H1 (cell line): ENCODE results near the gene RFFL. TPM values are rescaled to one million over a fixed set of nuclear protein-coding genes. Genes with fewer than 3 reads are reported as not detected.

Experiments used
- CTCF ChIA-PET: fragments of 300-600 bp; sonication (Branson Sonifier 250); formaldehyde crosslinking; loops from one replicate; lab custom pipeline; 2021; ENCODE audit not compliant: partially characterized antibody; lab: Charles Lee
- POLR2A ChIA-PET: fragments of 300-600 bp; sonication (Branson Sonifier 250); formaldehyde crosslinking; loops from one replicate; lab custom pipeline; 2021; ENCODE audit warnings: inconsistent platforms; ENCODE audit not compliant: partially characterized antibody; lab: Charles Lee
- DNase-seq, 2 experiments: peaks; one replicate each; pipeline versions ENCODE4 v3.0.0 to v3.0.0-alpha.2; 2010 to 2022; ENCODE audit warnings: low spot score in 2 of 2, low read depth in 1 of 2, mixed read lengths in 1 of 2
- FAIRE-seq: peaks from 2 replicates; lab custom pipeline; 2011; peaks lifted over from hg19 to GRCh38; lab: Jason Lieb, UNC
- H2AFZ ChIP-seq: 2 replicates; pipeline ENCODE4 v1.8.1; 2012; ENCODE audit warnings: low read length, inconsistent platforms
- H2AK5ac ChIP-seq: 2 replicates; pipeline ENCODE4 v1.6.1; 2013; ENCODE audit warnings: low read depth, low read length
- H2BK120ac ChIP-seq: replicated peaks from 2 replicates; pipeline ENCODE3; 2013; ENCODE audit warnings: low read depth, low read length, inconsistent platforms
- H2BK12ac ChIP-seq: 2 replicates; pipeline ENCODE4 v1.6.1; 2013; ENCODE audit warnings: low read depth, low read length
- H2BK15ac ChIP-seq: 2 replicates; pipeline ENCODE4 v1.6.1; 2013; ENCODE audit warnings: low read length
- H2BK20ac ChIP-seq: 2 replicates; pipeline ENCODE4 v1.6.1; 2013; ENCODE audit warnings: low read length
- H2BK5ac ChIP-seq: 2 replicates; pipeline ENCODE4 v1.6.1; 2013; ENCODE audit warnings: low read depth, low read length
- H3K14ac ChIP-seq: 2 replicates; pipeline ENCODE4 v1.6.1; 2013; ENCODE audit warnings: inconsistent platforms; ENCODE audit not compliant: insufficient read length
- H3K18ac ChIP-seq: 2 replicates; pipeline ENCODE4 v1.6.1; 2013; ENCODE audit warnings: low read length; ENCODE audit errors: extremely low read depth
- H3K23ac ChIP-seq: 2 replicates; pipeline ENCODE4 v1.6.1; 2013; ENCODE audit warnings: inconsistent platforms; ENCODE audit not compliant: insufficient read length
- H3K23me2 ChIP-seq: 2 replicates; pipeline ENCODE4 v1.6.1; 2013; ENCODE audit warnings: low read depth, low read length
- H3K27ac ChIP-seq: 2 replicates; pipeline ENCODE4 v1.6.1; 2011; ENCODE audit warnings: low read depth, low read length, inconsistent platforms
- H3K27me3 ChIP-seq, 4 experiments: replicated peaks in 1 of 4; 1 replicate in 1 of 4; 2 replicates in 3 of 4; pipeline versions ENCODE4 v1.6.1 to v1.8.1; 2011 to 2013; ENCODE audit warnings: low read length in 3 of 4, mild to moderate bottlenecking in 3 of 4, inconsistent platforms in 2 of 4, mixed read lengths in 2 of 4, moderate library complexity in 1 of 4; ENCODE audit not compliant: control insufficient read depth in 3 of 4, insufficient read depth in 3 of 4; ENCODE audit errors: extremely low read depth in 1 of 4
- H3K36me3 ChIP-seq, 4 experiments: 2 replicates each; pipeline versions ENCODE4 v1.6.1 to v1.8.1; 2011 to 2013; ENCODE audit warnings: mild to moderate bottlenecking in 4 of 4, low read length in 3 of 4, moderate library complexity in 2 of 4, control low read depth in 1 of 4, inconsistent platforms in 1 of 4; ENCODE audit not compliant: insufficient read depth in 4 of 4, control insufficient read depth in 2 of 4
- H3K4ac ChIP-seq: replicated peaks from 2 replicates; pipeline ENCODE3; 2013; ENCODE audit warnings: low read length, low read depth, mixed read lengths, inconsistent platforms; ENCODE audit not compliant: insufficient read length
- H3K4me1 ChIP-seq, 4 experiments: replicated peaks in 1 of 4; 1 replicate in 1 of 4; 2 replicates in 3 of 4; pipeline versions ENCODE4 v1.6.1 to v1.8.1; 2011 to 2013; ENCODE audit warnings: low read length in 3 of 4, inconsistent platforms in 2 of 4, mixed read lengths in 1 of 4; ENCODE audit not compliant: insufficient read depth in 4 of 4, control insufficient read depth in 3 of 4
- H3K4me2 ChIP-seq, 2 experiments: 2 replicates each; pipeline versions ENCODE4 v1.6.1 to v1.8.1; 2011 to 2013; ENCODE audit warnings: low read depth in 2 of 2, low read length in 2 of 2, control low read depth in 1 of 2, inconsistent platforms in 1 of 2, mild to moderate bottlenecking in 1 of 2; ENCODE audit not compliant: insufficient read depth in 1 of 2
- H3K4me3 ChIP-seq, 4 experiments: fragments of 200-600, 300-600 bp in 1 of 4; sonication (generic), shearing (Covaris generic), sonication (Bioruptor Twin) in 1 of 4; 2 replicates each; pipeline versions ENCODE4 v1.5.1 to v1.8.1; 2011 to 2016; ENCODE audit warnings: low read length in 4 of 4, low read depth in 3 of 4, control low read depth in 2 of 4, inconsistent platforms in 2 of 4, mild to moderate bottlenecking in 2 of 4, mixed read lengths in 1 of 4, moderate library complexity in 1 of 4; ENCODE audit not compliant: insufficient read depth in 2 of 4; ENCODE audit errors: extremely low read depth in 1 of 4
- H3K56ac ChIP-seq: replicated peaks from 2 replicates; pipeline ENCODE3; 2013; ENCODE audit warnings: low read depth, mild to moderate bottlenecking, mixed read lengths, low read length, inconsistent platforms; ENCODE audit not compliant: insufficient read length
- H3K79me1 ChIP-seq: 2 replicates; pipeline ENCODE4 v1.6.1; 2013; ENCODE audit warnings: low read depth, low read length, control low read depth
- H3K79me2 ChIP-seq, 2 experiments: 2 replicates each; pipeline versions ENCODE4 v1.6.1 to v1.8.1; 2012 to 2013; ENCODE audit warnings: low read length in 2 of 2, mild to moderate bottlenecking in 2 of 2, inconsistent platforms in 1 of 2; ENCODE audit not compliant: insufficient read depth in 2 of 2, control insufficient read depth in 1 of 2
- H3K9ac ChIP-seq, 4 experiments: replicated peaks in 1 of 4; 1 replicate in 1 of 4; 2 replicates in 3 of 4; pipeline versions ENCODE4 v1.6.1 to v1.8.1; 2011 to 2013; ENCODE audit warnings: low read depth in 3 of 4, low read length in 3 of 4, control low read depth in 2 of 4, mild to moderate bottlenecking in 2 of 4, moderate library complexity in 2 of 4, inconsistent platforms in 1 of 4; ENCODE audit errors: extremely low read depth in 1 of 4
- H3K9me3 ChIP-seq, 2 experiments: 2 replicates each; pipeline versions ENCODE4 v1.6.1 to v1.8.1; 2012 to 2013; ENCODE audit warnings: mild to moderate bottlenecking in 2 of 2, moderate library complexity in 2 of 2, control low read depth in 1 of 2, inconsistent platforms in 1 of 2, low read depth in 1 of 2, low read length in 1 of 2, mixed read lengths in 1 of 2; ENCODE audit not compliant: insufficient read depth in 2 of 2
- H4K20me1 ChIP-seq, 2 experiments: replicated peaks in 1 of 2; 2 replicates each; pipeline versions ENCODE3 to v1.8.1; 2011 to 2013; ENCODE audit warnings: inconsistent platforms in 2 of 2, low read length in 2 of 2, mild to moderate bottlenecking in 1 of 2; ENCODE audit not compliant: insufficient read depth in 2 of 2, control insufficient read depth in 1 of 2
- H4K5ac ChIP-seq: 2 replicates; pipeline ENCODE4 v1.6.1; 2013; ENCODE audit warnings: low read length, low read depth, mixed read lengths, inconsistent platforms; ENCODE audit not compliant: insufficient read length
- H4K8ac ChIP-seq: 2 replicates; pipeline ENCODE4 v1.8.0; 2013; ENCODE audit warnings: mild to moderate bottlenecking, moderate library complexity, low read length, inconsistent platforms; ENCODE audit not compliant: insufficient read depth; ENCODE audit errors: extremely low read depth
- H4K91ac ChIP-seq: replicated peaks from 2 replicates; pipeline ENCODE3; 2013; ENCODE audit warnings: low read length, mixed read lengths, inconsistent platforms; ENCODE audit not compliant: insufficient read length
- ATF2 ChIP-seq: IDR thresholded peaks from 2 replicates; pipeline ENCODE4 v1.6.1; 2012; ENCODE audit warnings: low read length, inconsistent platforms
- CBX5 ChIP-seq: fragments of 300-800, 300-1000 bp; sonication (generic); IDR thresholded peaks from 2 replicates; pipeline ENCODE4 v1.7.1; 2016; ENCODE audit warnings: antibody characterized with exemption, low read length, low read depth
- CHD1 ChIP-seq: IDR thresholded peaks from 2 replicates; pipeline ENCODE4 v1.6.1; 2012; ENCODE audit warnings: low read depth, low read length, improper control_type of control experiment
- CTCF ChIP-seq, 3 experiments: IDR thresholded peaks; 1 replicate in 2 of 3; 2 replicates in 1 of 3; pipeline versions ENCODE4 v1.5.1 to v1.6.1; 2011; ENCODE audit warnings: low read length in 3 of 3, mild to moderate bottlenecking in 3 of 3, inconsistent platforms in 2 of 3, low read depth in 1 of 3, moderate library complexity in 1 of 3; ENCODE audit not compliant: insufficient read depth in 1 of 3; ENCODE audit errors: control extremely low read depth in 1 of 3
- KDM1A ChIP-seq: fragments of 200-600, 300-600 bp; sonication (generic); IDR thresholded peaks from 2 replicates; pipeline ENCODE4 v1.7.1; 2016; ENCODE audit warnings: mild to moderate bottlenecking, low read length, borderline replicate concordance
- POLR2AphosphoS5 ChIP-seq: IDR thresholded peaks from 2 replicates; pipeline ENCODE4 v1.6.1; 2011; ENCODE audit warnings: low read depth, low read length
- TAF1 ChIP-seq: IDR thresholded peaks from 2 replicates; pipeline ENCODE4 v1.6.1; 2011; ENCODE audit warnings: mild to moderate bottlenecking, low read depth, low read length
- ZNF274 ChIP-seq: IDR thresholded peaks from 2 replicates; pipeline ENCODE4 v1.7.0; 2012; ENCODE audit warnings: low read length, borderline replicate concordance; ENCODE audit errors: extremely low read depth
- WGBS, 2 experiments: shearing (Covaris generic) in 1 of 2; methylation state at CpG; one replicate each; pipeline versions ENCODE4 v1.1.6 to v1.1.7; 2013 to 2015; ENCODE audit warnings: low lambda C conversion rate in 2 of 2, mixed read lengths in 2 of 2, inconsistent platforms in 1 of 2, low coverage in 1 of 2, missing lambda C conversion rate in 1 of 2; ENCODE audit not compliant: insufficient replicate concordance in 2 of 2, insufficient coverage in 1 of 2, insufficient read length in 1 of 2; ENCODE audit errors: extremely low coverage in 1 of 2, missing lambda C conversion rate in 1 of 2; 5-methylcytosine and 5-hydroxymethylcytosine counted together
- polyA plus RNA-seq, 7 experiments: library from polyadenylated mRNA; depleted of rRNA in 3 of 7; stranded (reverse) in 5 of 7; unstranded in 2 of 7; fragments of >200 nt in 5 of 7; fragments of 200-250 nt in 2 of 7; gene quantifications; 1 replicate in 5 of 7; 2 replicates in 1 of 7; 4 replicates in 1 of 7; pipeline versions ENCODE4 v1.2.1 to v1.2.3, GENCODE V29; 2011 to 2013; ENCODE audit warnings: missing spikeins in 2 of 7, mixed read lengths in 2 of 7
- total RNA-seq: library from RNA; stranded (reverse); fragmentation: NEBNext Ultra II Directional; extraction: Animal tissue kit (Norgen Biotek cat#: 25700); gene quantifications from 2 replicates; pipeline ENCODE4 v1.2.1, GENCODE V29; 2021

The RFFL gene
- total and polyA plus RNA-seq, 2 of the 8 experiments (the other 6 are each of a cell fraction or from before 2014, with no cell fraction given): 14.0 to 24.5 TPM

GRCh38 chr17:35018814-35019213 lies 44.7 kb downstream of the RFFL start:
- no peak overlapping the region for H3K56ac ChIP-seq
- no peak overlapping the region for H2BK5ac ChIP-seq
- ChIA-PET POLR2A (interaction anchor here (0.6 to 2.3 kb wide), 6 partner anchors 8 to 306 kb away, joined by 3 to 10 read pairs (median 4); no protein-coding TSS in a partner anchor), CTCF (interaction anchor here (1.1 to 1.8 kb wide), 4 partner anchors 22 to 443 kb away, joined by 3 to 5 read pairs (median 3); no protein-coding TSS in a partner anchor)
- H3K79me1 ChIP-seq: no peaks in the 10 kb centered on the region
- H2AFZ ChIP-seq: no peak overlapping the region
- H3K79me2 ChIP-seq: no peaks in the 10 kb centered on the region
- H2BK20ac ChIP-seq: no peak overlapping the region
- H3K27ac ChIP-seq: no peak overlapping the region
- peaks cover 0 to 1% of the 10 kb centered on the region in 2 experiments for H4K20me1 ChIP-seq
- no peak overlapping the region; a peak in 1 of 7 replicates for H3K9ac ChIP-seq
- no peak overlapping the region for H2BK12ac ChIP-seq
- H3K27me3 ChIP-seq: no peaks in the 10 kb centered on the region
- H3K4me1 ChIP-seq: peaks cover 0 to 2% (median 0%) of the 10 kb centered on the region in 4 experiments; a peak in 1 of 7 replicates
- no peak overlapping the region for H3K23ac ChIP-seq
- no peak overlapping the region for H4K8ac ChIP-seq
- no peak overlapping the region for H4K91ac ChIP-seq
- H3K36me3 ChIP-seq: peaks cover 0 to 10% (median 1%) of the 10 kb centered on the region in 4 experiments; a peak in 3 of 8 replicates
- no peak overlapping the region for H2BK120ac ChIP-seq
- no peak overlapping the region for H3K4me2 ChIP-seq
- DNase-seq (no peak), FAIRE-seq (no peak)
- no peak overlapping the region for H3K4me3 ChIP-seq
- WGBS, 2 experiments: 94% methylated on average over 2 of the region's 2 CpGs; no CpG with 5 or more reads in 1 of the 2 experiments
- H3K4ac ChIP-seq: no peak overlapping the region
- H3K18ac ChIP-seq: no peak overlapping the region
- H4K5ac ChIP-seq: no peak overlapping the region
- H3K23me2 ChIP-seq: no peaks in the 10 kb centered on the region
- no peak overlapping the region for H2BK15ac ChIP-seq
- no peak overlapping the region for H3K14ac ChIP-seq
- TF ChIP-seq CTCF (IDR thresholded peaks at IDR 0.05; ENCODE audit: control extremely low read depth in 1 of 3, insufficient read depth in 1 of 3, low read depth in 1 of 3, low read length in 3 of 3) (no peak), TAF1 (no peak), CHD1 (no peak), KDM1A (no peak), ZNF274 (no peak), POLR2AphosphoS5 (no peak), ATF2 (no peak), CBX5 (no peak)
- no peaks in the 10 kb centered on the region for H3K9me3 ChIP-seq
- H2AK5ac ChIP-seq: no peak overlapping the region
